HG03558 (cell line): ENCODE results near the gene CTDP1.
"Not testable (repeated sequence)": the region's sequence is repeated elsewhere in the genome, so short reads cannot be mapped to it uniquely, and the experiment has no call there.

Experiments used
- ATAC-seq: cut with Tn5 transposase; IDR thresholded peaks from one replicate; pipeline ENCODE4 v1.9.1; 2021; ENCODE audit warnings: moderate number of reproducible peaks; ENCODE audit not compliant: unreplicated experiment; ENCODE audit errors: extremely low read depth

Gene CTDP1

DNA sequence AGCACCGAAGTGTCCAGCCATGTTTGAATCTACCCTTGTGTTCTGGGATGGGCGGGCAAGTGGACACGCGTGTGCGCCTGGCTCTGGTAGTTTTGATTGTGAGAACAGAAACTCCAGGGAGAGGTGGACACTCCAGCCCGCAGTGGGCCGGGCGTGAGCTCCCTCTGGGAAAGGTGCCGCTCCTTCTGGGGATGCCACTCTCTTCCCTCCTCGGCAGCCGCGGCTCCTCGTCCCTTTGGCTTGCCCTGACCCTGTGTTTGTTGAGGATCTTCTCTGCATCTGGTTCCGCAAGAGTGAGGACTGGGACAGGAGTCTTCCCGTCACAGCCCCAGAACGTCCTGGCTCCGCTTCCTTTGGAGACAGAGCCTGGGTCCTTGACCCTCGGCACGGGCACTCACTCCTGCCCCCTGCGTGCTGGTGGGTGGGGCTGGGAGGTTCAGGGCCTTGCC lies 1.3 kb downstream of the CTDP1 start:
- no peak for ATAC-seq

DNA sequence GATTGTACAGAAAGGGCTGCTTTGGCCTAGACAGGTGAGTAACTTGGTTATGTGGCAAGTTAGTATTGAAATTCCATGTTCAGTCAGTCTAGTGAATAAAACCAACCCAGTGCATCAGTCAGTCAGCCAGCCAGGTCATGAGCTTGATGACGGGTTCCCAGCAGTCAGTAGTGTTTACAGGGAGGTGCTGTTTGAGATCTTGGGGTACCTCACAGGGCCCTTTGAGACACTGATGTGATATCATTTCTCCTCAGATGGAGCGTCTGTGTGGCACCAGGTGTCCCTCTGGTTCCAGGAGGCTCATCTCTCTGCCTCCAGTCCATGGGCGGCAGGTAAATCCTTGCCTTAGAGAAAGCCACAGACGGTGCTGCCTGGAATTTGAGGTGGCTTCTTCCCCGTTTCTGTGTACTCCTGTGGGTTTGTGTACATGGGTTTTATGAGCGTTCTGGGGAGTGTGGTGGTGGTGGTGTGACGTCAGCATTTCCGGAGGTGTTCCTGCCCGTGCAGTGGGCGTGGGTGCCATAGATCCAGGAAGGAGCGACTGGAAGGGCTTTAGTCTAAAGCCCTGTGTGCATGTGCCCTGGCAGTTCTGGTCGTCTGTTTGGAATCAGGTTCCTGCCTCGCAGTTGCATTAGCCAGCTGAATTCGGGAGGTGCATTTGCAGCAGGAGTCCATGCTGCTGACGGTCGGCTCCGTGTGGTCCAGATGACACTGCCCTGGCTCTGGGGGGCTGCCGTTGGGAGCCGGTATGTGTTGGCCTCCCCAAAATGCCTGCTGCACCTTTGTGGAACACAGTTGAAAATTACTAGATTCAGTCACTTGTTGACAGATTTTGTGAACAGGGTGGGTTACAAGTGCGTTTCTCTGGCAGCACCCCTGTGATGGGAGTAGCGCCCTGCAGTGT lies 2.1 kb downstream of the CTDP1 start:
- no peak for ATAC-seq

DNA sequence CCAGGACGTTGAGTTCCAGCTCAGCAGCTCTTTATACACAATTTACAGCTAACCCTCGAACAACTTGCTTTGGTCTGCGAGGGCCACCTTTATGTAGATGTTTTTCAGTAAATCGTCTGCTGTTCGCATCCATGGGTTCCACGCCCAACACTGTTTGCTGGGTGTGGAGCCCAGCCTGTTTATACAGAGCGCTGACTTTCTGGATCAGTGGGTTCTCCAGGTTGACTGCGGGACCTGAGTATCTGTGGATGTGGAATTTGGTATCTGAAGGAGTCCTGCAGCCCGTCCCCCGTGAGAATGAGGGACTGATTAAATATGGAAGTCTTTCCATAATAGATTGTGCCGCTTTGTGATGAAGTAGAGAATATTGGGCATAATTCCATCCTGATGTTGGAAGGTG lies 2.9 kb downstream of the CTDP1 start:
- no peak for ATAC-seq

DNA sequence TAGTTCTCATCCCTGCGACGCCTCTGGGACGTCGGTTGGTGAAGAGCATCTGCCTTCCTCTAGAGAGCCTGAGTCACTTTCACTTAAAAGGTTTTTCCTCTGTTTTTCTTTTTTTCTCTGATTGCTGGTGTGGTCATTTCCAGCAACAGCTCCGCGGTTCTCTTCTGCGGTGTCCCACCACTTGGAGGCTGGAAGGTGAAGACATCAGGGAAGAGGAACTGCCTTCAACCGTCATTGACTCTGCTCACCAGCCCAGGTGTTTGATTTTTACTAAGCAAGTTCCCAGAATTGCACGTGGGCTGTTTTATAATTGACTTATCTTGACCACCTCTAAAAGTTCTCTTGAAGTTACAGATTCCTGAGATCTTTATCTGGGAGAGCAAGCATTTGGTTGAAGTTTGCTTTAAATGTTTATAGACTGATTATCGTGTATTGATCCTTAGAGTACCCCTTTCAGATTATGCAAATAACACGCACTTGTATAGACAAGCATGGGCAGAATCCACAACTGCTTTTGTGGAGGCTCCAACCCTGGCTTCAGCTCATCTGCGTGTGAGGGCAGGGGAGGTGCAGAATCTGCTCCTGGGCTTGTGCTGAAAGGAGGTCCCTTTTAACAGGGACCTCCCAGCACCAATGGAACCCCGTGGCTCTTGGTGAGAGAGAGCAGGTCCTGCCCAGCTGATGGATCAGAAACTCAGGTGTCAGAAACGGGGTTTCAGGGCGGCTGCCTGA lies 3.5 kb downstream of the CTDP1 start:
- no peak for ATAC-seq

DNA sequence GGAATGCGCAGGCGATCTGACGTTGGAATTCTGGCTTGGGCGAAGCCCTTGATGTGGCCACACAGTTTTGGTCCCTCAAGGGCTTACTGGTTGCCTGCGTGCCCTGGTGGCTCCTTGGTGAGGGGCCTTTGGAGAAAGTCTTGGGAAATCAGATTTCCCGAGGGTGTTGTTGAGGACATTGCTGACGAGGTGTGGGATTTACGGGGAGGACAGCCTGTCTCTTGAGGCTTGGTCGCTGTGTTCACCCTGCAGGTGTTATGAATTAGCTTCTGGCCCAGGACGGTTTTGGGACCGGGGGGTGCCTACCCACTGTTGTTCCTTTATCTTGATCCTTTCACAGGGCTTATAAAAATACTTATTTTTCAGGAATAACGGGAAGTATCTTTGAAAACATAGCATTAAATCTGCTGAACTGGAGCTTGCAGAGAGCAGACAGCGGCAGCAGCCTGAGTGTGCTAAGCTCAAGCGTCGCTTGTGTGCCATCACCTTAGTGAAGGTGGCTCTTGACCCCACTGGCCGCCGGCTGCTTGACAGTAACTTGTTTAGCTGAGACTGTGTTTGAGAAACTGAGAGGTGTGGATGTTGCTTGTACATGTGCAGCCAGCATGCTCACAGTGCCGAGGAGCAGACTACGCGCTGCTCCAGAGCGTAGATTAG lies 4.2 kb downstream of the CTDP1 start:
- no peak for ATAC-seq

DNA sequence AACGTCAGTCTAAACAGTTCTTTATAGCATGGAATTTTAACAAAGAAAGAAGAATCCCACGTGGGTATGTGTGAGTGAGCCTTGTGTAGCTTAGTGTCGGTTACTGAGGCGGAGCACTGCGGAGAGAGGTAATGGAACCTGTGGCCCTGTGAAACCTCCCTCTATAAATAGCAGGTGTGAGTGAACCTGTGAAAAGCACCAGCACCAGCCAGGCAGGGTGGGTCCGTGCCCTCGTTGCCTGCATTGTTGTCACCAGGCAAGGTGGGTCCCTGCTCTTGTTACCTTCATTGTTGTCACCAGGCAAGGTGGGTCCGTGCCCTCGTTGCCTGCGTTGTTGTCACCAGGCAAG lies 4.7 kb downstream of the CTDP1 start:
- ATAC-seq: no peak

DNA sequence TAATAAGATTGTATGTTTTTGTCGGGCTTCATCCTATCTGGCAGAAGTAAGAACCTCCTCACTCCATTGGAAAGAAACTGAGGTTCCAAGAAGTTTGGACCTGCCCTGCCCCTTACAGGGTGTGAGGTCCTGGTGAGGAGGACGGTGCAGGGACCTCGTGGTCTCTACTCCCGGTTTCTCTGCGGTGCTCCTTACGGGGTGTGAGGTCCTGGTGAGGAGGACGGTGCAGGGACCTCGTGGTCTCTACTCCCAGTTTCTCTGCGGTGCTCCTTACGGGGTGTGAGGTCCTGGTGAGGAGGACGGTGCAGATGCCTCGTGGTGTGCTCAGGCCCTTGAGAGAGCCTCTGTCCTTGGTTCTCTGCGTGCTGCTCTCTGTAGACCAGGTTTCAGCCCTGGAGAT lies 5.2 kb downstream of the CTDP1 start:
- ATAC-seq: no peak

DNA sequence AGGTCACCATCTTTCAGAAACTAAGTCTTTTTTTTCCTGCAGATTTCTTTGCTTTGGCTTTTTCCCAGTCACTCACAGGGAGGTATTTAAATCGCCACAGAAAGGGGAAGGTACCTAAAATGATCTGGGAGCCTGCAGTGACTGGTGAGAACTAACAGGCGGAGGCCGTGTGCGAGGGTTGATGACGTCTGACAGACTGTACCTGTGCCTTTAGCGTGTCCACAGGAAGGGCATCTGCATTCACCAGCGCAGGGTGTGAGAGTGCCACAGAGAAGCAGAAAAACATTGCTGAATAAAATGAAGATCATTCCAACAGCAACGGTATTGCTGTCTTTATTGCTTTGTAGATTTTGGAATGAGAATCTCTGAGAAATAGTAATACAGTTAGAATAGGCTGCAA lies 5.7 kb downstream of the CTDP1 start:
- no peak for ATAC-seq

DNA sequence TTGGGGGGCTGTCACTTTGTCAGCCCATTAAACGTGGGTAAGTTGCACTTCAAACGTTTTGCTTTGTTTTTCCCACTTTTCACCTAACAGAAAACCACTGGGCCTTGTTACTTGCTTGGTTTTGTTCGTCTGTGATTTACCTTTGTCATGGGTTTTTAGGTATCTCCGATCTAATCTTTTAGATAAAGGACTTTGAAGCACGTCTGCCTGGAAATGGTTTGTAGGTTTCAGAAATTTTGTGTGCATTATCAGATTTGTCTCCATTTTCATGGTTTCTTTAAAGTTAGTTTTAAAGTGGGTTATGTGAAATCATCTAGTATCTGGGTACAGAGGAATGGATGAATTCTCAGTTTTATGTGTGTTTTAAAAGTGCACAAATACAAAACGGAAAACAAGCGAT lies 6.4 kb downstream of the CTDP1 start:
- no peak for ATAC-seq

DNA sequence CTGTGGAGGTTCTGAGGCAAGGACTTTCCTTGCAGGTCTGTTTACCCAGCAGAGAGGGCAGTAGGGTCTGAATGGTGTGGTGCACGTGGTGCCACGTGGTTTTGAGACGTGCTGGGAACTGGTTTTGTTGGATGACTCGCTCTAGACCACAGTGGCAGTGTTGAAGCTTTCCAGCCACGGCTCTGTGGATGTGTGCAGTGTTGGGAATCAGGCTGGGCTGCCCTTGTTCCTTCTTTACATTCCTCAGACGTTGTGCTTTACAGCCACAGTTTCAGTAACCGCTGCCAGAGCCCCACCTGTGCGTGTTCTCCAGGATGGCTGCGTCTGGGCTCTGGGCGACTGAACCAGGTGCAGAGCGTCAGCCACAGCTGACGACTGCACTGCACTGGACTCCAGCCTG lies 8.2 kb downstream of the CTDP1 start:
- no peak for ATAC-seq

DNA sequence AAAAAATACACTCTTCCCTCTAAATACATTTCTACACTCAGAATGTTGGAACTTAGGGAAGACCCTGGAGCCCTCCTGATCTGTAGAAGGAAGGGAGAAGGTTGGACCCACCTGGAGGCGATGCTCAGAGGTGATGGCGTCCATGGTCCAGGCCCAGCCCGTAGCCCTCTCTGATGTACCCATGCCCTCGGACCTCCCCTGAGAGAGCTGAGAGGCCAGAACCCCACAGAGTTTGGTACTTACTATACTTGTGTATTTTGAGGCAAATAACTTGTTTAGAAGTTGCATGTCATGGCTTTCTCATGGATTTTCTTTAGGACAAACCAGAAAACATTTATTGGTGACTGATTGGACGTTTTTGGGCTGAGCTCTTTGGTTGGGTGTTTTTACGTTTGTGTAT lies 10.5 kb downstream of the CTDP1 start:
- ATAC-seq: no peak

DNA sequence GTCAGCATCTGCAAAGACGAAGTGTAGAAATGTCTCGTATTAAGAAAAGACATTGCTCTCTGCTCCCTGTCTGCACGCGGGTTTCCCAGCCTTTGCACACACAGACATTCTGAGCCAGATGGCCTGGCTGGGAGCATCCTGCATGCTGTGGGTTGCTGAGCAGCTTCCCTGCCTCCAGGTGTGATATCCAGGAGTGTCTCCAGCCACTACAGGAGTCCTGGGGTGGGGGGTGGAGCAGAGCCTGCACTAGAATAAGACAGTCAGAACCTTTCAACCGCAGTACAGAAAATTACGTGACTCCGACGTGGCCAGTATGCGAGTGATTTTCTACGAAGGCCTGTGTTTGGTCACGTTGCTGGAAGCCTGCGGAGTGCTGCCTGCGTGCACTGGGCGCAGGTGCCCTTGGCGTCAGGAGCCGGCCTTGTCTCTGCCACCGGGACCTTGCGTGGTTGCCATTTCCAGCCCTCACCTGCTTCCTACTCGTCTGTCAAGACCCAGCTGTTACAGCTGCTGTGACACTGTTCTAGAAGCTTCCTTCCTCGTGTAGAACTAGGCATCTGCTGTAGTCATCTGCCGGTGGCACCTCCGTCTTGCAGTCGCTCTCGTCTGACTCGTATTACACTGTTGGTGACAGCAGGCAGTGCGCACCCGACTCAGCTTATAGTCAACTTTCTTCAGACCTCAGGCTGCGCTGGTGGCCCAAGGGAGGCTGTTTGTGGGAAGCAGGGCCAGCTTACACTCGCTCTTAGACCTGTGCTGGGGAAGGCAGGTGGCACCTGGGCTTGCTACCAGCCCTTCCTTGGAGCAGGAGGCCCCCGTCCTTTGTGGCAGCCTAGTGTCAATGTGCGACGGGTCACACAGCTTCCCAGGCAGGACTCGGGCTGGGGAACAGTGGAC lies 11.2 kb downstream of the CTDP1 start:
- no peak for ATAC-seq

DNA sequence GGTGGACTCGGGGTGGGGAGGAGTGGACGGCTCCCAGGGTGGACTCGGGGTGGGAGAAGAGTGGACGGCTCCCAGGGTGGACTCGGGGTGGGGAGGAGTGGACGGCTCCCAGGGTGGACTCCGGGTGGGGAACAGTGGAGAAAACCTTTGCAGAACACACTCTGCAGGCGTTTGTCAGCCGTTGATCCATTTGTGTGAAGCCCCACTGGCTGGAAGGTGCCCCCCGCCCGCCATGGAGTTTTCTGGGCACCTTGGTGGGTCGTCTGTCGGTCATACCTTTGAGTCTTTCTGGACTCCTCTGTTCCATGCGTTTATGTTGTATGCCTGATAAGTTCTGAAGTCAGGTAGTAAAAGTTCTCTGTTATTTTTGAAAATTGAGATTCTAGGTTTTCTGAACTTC lies 12.5 kb downstream of the CTDP1 start:
- no peak for ATAC-seq

DNA sequence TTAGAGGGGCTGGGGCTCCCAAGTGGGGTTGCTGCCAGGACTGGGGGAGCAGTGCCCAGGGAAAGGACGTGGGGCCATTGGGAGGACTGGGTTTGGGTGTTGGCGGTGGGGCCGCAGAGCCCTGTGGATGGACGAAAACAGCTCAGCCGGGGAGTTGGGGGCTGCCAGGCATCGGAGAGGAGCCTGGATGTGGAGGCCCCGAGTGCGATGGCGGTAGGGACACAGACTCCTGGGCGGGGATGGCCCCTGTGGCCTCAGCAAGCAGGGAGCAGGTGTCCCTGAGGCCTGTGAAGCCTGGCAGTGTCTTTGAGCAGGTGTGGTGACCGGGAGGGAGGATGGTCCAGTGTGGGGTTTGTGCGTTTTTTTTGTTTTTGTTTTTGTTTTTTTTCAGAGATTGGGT lies 13.3 kb downstream of the CTDP1 start:
- no peak for ATAC-seq

DNA sequence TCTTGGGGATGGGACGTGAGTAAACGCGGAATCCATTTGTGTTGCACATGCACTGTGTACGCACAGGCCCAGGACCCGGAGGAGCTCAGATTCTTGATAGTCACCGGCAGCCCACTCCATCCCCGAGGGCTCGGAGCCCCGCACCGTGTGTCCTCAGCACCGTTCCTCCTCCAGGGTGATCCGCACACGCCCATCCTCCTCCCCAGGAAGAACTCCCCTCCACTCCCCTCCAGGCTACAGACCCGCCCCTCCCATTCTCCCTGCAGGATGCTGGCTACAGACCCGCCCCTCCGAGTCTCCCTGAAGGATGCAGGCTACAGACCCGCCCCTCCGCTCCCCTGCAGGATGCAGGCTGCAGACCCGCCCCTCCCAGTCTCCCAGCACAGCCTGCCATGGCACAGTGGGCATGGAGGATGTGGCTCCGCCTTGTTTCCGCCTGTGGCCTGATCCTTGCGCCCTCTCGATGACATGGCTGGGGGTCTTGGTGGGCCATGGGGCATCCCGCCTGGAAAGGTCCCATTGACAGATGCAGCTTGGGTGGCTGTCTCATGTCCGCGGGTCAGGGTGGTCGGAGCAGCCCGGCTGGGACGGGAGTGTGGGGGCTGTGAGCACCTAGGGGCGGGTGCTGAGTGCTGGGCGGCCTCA lies 14.1 kb downstream of the CTDP1 start:
- ATAC-seq: no peak

DNA sequence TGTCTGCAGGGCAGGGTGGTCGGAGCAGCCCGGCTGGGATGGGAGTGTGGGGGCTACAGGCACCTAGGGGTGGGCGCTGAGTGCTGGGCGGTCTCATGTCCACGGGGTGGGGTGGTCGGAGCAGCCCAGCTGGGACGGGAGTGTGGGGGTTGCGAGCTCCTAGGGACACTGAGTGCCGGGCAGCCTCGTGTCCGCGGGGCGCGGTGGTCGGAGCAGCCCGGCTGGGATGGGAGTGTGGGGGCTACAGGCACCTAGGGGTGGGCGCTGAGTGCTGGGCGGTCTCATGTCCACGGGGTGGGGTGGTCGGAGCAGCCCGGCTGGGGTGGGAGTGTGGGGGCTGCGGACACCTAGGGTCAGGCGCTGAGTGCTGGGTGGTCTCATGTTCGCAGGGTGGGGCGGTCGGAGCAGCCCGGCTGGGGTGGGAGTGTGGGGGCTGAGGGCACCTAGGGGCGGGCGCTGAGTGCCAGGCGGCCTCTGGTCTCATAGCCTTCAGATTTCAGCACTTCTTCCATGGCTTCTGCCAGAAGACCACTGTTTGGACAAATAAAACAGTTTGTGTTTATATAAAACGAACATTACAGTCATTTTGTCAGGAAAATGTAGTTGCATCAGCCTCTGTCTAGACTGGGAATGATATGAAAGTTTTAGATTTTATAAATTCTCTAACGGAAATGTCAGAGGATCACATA lies 14.7 kb downstream of the CTDP1 start:
- ATAC-seq: not testable (repeated sequence)

DNA sequence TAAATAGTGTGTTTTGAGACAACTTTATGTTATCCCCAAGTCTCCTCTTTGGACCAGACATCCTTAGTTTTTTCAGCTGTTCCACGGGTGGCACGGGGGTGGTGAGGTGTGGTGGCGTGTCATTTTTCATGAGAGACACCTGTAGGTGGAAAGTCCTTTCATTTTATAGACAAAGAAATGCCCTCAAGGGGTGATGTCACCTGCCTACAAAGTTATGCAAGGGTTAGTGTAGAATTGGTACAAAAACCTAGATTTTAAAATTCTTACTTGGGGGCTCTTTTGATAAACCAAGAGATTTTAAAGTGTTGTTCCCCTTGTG lies 15.3 kb downstream of the CTDP1 start:
- no peak for ATAC-seq

DNA sequence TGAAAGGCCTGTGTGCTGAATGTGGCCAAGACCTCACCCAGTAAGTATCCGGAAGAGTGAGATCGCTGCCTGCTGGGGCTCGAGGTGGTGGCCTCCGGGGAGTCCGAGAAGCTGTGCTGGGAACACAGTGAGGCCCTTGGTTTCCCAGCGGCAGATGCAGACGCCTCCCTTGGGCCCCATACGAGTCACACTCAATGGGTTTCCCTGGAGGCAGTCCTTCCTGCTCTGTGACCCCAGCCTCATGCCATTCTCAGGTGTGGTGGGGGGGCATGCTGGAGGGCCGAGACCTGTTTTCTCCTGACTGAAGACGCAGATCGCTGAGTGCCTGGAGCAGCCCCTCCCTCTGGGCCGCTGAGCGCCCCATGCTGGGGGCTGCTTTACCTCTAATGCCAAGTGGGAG lies 15.7 kb downstream of the CTDP1 start:
- ATAC-seq: no peak
